Loucy (cell line): Measurements from ENCODE around the gene BCL11B.

Experiments used
- H2AFZ ChIP-seq: fragments of 200-600 bp; sonication (generic); 2 replicates; pipeline ENCODE4 v1.6.0; 2016; ENCODE audit warnings: antibody characterized with exemption, mild to moderate bottlenecking, low read length, moderate library complexity
- H3F3A ChIP-seq: fragments of 200-600 bp; 2 replicates; pipeline ENCODE4 v1.6.0; 2016; ENCODE audit warnings: antibody characterized with exemption, low read depth, mild to moderate bottlenecking
- H3K27me3 ChIP-seq: fragments of 200-600 bp; sonication (generic); 2 replicates; pipeline ENCODE4 v1.6.1; 2014; ENCODE audit warnings: low read length, mild to moderate bottlenecking; ENCODE audit not compliant: insufficient read depth, poor library complexity, severe bottlenecking
- H3K36me3 ChIP-seq: fragments of 200-600 bp; sonication (generic); 2 replicates; pipeline ENCODE4 v1.6.1; 2016; ENCODE audit warnings: low read length; ENCODE audit not compliant: insufficient read depth
- H3K4me1 ChIP-seq: fragments of 200-600 bp; sonication (generic); 2 replicates; pipeline ENCODE4 v1.5.1; 2014; ENCODE audit warnings: low read length, mild to moderate bottlenecking; ENCODE audit not compliant: insufficient read depth, poor library complexity, severe bottlenecking
- H3K4me2 ChIP-seq: fragments of 200-600 bp; sonication (generic); 2 replicates; pipeline ENCODE4 v1.6.0; 2014; ENCODE audit warnings: antibody characterized with exemption, low read length, low read depth, mild to moderate bottlenecking; ENCODE audit not compliant: poor library complexity, severe bottlenecking
- H3K4me3 ChIP-seq: fragments of 200-600 bp; sonication (generic); 2 replicates; pipeline ENCODE4 v1.5.1; 2014; ENCODE audit warnings: low read length, mild to moderate bottlenecking, mixed read lengths; ENCODE audit not compliant: poor library complexity, severe bottlenecking
- H3K79me2 ChIP-seq: fragments of 200-600 bp; sonication (generic); 2 replicates; pipeline ENCODE4 v1.6.1; 2014; ENCODE audit warnings: low read length; ENCODE audit not compliant: insufficient read depth
- H3K9ac ChIP-seq: fragments of 200-600 bp; sonication (generic); 2 replicates; pipeline ENCODE4 v1.6.0; 2014; ENCODE audit warnings: mild to moderate bottlenecking, low read depth, low read length, moderate library complexity; ENCODE audit not compliant: poor library complexity, severe bottlenecking
- H3K9me2 ChIP-seq: fragments of 200-600 bp; sonication (generic); replicated peaks from 2 replicates; pipeline ENCODE4 v1.6.1; 2016; ENCODE audit warnings: low read depth, low read length, mixed read lengths
- H3K9me3 ChIP-seq: fragments of 200-600 bp; sonication (generic); 2 replicates; pipeline ENCODE4 v1.6.1; 2014; ENCODE audit warnings: mild to moderate bottlenecking, antibody characterized with exemption, low read length, low read depth; ENCODE audit not compliant: insufficient read depth
- H4K20me1 ChIP-seq: fragments of 200-600 bp; sonication (generic); 2 replicates; pipeline ENCODE4 v1.6.0; 2014; ENCODE audit warnings: antibody characterized with exemption, low read length, mild to moderate bottlenecking; ENCODE audit not compliant: insufficient read depth, poor library complexity, severe bottlenecking
- CTCF ChIP-seq: fragments of 200-600 bp; sonication (generic); conservative IDR thresholded peaks from 2 replicates; pipeline ENCODE4 v1.5.1; 2014; ENCODE audit warnings: mild to moderate bottlenecking, antibody characterized with exemption, low read length
- EZH2phosphoT487 ChIP-seq: fragments of 200-600 bp; IDR thresholded peaks from 2 replicates; pipeline ENCODE4 v1.6.1; 2018; ENCODE audit warnings: antibody characterized with exemption, mild to moderate bottlenecking, moderate library complexity, borderline replicate concordance

Gene BCL11B

GRCh38 chr14:99132821-99133635 is 139.0 kb downstream of the BCL11B start:
- Histone ChIP-seq H3K9me3 (no peaks in the 10 kb centered on the region), H3K9me2 (no peaks in the 10 kb centered on the region), H3K79me2 (no peaks in the 10 kb centered on the region), H2AFZ (no peak overlapping the region), H3K4me1 (peaks cover 2% of the 10 kb centered on the region), H3K4me2 (no peak overlapping the region), H4K20me1 (no peaks in the 10 kb centered on the region), H3K27me3 (no peaks in the 10 kb centered on the region), H3K4me3 (no peak overlapping the region), H3K36me3 (no peaks in the 10 kb centered on the region), H3K9ac (no peak overlapping the region), H3F3A (no peaks in the 10 kb centered on the region)
- TF ChIP-seq EZH2phosphoT487 (no peak), CTCF (no peak)

GRCh38 chr14:99131632-99132271 is 140.2 kb downstream of the BCL11B start:
- no peaks in the 10 kb centered on the region for H3K36me3 ChIP-seq
- H3F3A ChIP-seq, result no peaks in the 10 kb centered on the region
- no peaks in the 10 kb centered on the region for H3K27me3 ChIP-seq
- H3K9me3 ChIP-seq, result no peaks in the 10 kb centered on the region
- no peak overlapping the region for H3K4me3 ChIP-seq
- H3K4me1 ChIP-seq, result peaks cover 2% of the 10 kb centered on the region
- H3K9me2 ChIP-seq, result no peaks in the 10 kb centered on the region
- H4K20me1 ChIP-seq, result no peaks in the 10 kb centered on the region
- H3K9ac ChIP-seq, result no peak overlapping the region
- TF ChIP-seq CTCF (no peak), EZH2phosphoT487 (no peak)
- H3K79me2 ChIP-seq, result no peaks in the 10 kb centered on the region
- H2AFZ ChIP-seq, result no peak overlapping the region
- no peak overlapping the region for H3K4me2 ChIP-seq

GRCh38 chr14:99129998-99130397 is 142.0 kb downstream of the BCL11B start:
- H3K4me1 ChIP-seq, result peaks cover 2% of the 10 kb centered on the region
- no peak overlapping the region for H2AFZ ChIP-seq
- no peak overlapping the region for H3K4me2 ChIP-seq
- H3K9ac ChIP-seq, result no peak overlapping the region
- H3F3A ChIP-seq, result no peaks in the 10 kb centered on the region
- H3K79me2 ChIP-seq, result no peaks in the 10 kb centered on the region
- no peaks in the 10 kb centered on the region for H3K27me3 ChIP-seq
- H3K9me3 ChIP-seq, result no peaks in the 10 kb centered on the region
- no peak for TF ChIP-seq CTCF
- TF ChIP-seq EZH2phosphoT487, result no peak
- no peak overlapping the region for H3K4me3 ChIP-seq
- H4K20me1 ChIP-seq, result no peaks in the 10 kb centered on the region
- H3K9me2 ChIP-seq, result no peaks in the 10 kb centered on the region
- H3K36me3 ChIP-seq, result no peaks in the 10 kb centered on the region
